ENCODE data around the gene RASD1.

The RASD1 gene, protein sequence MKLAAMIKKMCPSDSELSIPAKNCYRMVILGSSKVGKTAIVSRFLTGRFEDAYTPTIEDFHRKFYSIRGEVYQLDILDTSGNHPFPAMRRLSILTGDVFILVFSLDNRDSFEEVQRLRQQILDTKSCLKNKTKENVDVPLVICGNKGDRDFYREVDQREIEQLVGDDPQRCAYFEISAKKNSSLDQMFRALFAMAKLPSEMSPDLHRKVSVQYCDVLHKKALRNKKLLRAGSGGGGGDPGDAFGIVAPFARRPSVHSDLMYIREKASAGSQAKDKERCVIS

DNA sequence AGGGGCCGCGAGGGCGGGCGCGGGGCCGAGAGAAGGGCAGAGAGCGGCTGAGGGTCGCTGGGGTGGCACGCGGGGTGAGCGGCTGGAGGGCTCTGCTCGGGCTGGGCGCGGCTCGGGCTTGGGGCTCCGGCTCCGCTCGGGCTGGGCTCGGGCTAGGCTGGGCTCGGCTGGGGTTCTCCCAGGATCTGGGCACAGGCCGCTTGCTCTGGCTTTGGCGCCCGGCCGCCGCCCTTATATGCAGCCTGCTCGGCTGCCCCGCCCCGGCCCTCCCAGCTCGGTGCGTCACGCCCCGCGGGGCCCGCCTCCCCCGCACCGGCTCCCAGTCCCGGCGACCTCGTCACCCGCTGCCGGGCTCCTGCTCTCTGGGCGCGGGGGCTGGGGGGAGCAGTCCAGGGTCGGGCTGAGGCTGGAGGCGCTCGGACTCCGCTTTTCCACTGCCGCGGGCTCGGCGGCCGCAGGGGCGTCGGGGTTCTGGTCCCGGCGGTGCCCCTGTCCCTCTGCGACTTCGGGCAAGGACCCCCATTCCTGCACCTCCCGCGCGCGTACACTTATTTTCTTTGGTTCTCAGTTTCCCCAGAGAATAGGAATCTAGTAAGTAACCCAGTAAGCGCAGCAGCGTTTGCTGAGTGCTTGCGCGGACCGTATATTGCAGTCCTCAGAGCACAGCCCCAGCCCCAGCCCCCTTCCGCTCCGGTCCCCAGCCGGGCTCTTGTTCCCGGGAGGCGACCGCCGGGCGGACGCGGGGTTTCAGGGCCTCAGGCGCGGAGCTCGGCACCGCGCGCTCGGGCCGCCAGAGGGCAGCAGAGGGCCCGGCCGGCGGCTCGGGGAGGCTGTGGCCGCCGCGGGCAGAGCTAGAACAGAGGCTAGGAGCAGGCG, at the start of gene RASD1:
TSS of gene RASD1 (minus strand) at position 207 of the 876 bp plus-strand sequence. CDS start 214 bp downstream, outside the sequence.
- DNase-seq, result peak; percentile 91

DNA sequence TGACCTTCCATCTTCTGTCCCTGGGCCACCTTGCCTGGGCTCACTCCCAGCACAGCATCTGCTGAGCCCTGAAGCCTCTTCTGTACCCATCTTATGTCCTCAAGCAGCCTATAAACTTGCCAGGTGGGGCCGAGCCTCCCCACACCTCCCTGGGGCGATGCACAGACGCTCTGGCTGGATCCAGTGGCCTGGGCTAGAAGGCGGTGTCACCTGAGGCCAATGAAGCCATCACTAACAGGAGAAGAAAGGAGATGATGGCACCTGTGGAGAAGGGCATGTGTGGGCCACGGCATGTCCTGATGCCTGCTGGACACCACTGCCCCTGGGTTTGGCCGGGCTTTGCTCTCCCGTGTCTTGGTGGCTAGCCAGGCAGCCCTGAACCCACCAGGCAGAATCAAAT, 49.8 kb upstream of the RASD1 start:
- no peak for DNase-seq

DNA sequence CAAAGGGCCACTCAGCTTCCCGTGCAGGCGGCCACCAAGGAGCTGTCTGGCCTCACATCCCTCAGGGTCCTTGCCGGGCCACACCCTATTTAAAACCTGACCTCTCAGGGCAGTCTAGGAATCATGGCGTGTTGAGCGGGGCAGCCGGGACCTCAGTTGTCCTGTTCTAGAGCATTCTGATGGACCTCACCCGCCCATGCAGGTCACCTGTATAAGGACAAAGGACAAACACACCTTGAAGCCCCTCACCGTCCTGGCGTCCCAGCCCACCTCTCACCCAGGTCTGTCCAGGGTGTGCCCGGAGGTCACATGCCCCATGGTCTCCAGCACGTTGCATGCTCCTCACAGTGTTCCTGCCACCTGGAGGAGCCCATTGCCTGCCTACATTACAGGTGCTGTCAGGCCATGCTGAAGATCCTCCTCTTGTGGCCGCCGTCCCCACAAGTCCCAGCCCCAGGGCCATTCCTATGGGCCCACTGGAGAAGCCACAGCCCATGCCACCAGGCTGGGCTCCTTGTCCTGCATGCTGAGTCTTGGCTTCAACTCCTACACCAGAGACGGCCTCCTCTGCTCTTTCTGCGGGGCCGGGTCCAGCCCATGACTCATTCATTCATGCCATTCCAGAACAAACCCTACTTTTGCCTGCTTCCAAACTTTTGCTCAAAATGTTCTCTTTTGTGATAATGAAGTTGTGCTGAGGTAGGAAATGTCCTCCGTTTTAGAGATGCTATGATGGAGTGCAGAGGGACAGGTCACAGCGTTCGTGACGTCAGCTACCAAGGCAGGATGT, 49.0 kb upstream of the RASD1 start:
- DNase-seq, result no peak

DNA sequence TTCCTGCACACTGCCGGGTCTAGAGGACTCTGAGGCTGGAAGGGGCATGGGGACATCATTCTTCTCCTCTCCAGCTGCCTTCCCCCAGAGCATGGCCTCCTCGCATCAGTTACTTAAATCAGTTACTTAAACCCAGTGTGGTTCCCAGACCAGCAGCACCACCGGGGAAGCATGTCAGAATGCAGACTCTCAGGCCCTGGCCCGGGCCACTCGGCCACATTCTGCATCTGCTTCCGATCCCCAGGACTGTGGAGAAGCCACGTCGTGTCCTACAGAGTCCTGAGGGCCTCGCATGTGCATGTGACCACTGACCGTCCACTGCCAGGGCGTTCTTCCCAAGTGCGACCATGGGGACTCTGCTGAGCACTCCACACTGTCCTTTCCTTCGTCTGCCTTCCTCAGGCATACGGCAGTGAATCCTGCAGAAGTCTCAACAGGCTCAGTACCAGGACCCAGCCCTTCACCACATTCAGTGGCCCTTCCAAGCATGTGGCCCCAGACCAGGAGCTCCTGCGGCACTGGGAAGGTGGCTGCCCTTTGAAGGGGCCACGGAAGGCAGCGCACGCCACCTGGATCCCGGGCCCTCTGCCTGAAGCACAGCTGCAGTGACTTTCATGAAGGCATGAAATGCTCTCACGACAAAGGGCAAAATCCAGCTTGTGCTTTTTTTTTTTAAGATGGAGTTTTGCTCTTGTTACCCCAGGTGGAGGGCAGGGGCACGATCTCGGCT, 46.9 kb upstream of the RASD1 start:
- no peak for DNase-seq

DNA sequence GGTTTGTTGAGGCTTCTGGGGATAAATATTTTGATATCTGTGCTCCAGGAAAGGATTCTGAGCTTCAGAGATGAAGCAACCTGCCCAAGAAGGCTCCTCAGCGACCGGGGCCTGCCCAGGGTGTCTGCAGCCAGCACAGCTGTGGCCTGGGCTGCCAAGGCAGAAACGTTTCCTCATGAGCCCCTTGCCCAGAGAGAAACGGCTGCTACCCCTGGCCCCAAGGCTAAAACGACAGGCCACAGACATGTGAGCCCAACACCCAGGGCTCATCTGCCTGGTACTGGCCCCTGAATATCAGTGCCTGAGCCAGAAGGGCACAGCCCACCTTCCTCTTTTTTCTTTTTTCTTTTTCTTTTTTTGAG, 45.4 kb upstream of the RASD1 start:
- DNase-seq, result no peak

DNA sequence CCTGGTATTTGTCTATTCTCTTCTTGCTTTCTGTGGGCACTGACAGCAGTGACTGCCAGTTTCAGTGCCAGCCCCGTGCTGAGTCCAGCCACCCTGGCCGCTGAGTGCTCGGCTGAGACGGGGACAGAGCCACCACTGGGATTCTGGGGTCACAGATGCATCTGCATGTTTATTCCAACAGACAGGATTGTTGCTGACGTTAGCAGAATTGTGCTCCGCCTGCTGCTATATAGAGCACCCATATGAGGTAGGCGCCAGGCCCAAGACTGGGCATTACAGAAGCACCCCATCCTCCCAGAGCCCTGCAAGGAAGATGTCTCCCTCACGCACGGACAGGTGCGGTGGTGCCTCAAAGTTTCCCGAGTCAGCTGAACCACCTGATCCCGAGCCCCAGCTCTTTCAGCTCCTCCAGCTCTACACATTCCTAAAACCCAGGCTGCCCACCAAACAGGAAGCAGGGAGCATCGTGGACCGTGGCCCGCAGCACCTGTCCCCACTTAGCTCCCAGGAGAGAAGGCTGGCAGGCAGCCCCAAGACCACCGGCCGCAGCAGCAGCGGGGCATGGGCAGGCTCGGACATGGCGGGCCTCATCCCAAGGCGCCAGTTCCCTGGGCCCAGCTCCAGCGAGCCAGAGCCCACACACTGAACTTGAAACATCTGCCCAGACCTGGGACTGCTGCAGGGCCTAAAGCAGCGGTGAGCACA, 44.9 kb upstream of the RASD1 start:
- DNase-seq, result no peak

DNA sequence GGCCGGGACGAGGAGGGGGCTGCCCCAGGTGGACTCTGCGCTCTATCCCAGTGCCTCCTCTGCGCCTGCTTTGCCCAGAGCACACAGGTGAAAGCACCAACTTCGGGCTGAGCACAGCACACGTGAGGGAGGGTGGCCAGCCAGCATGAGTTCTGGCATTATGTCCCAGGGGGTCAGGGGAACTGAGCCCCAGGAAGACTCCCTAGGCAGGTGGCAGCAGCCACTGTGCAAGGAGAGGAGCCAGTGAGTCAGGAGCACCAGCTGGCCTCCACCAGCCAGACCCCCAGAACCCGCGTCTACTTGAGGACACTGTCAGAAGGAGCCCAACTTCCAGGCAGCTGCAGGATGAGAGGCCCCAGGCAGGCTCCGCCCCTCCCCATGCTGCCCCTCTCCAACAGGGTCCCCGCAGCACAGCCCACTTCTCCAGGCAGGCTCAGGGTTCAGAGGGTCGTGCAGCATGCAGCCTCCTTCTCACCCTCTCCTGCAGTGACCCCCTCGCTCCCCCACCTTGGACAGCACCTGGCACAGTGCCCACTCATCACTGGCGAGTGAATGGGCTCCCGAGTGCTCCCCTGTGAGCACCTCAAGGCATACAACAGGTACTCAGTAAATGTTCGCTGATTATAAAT, 44.2 kb upstream of the RASD1 start:
- no peak for DNase-seq

DNA sequence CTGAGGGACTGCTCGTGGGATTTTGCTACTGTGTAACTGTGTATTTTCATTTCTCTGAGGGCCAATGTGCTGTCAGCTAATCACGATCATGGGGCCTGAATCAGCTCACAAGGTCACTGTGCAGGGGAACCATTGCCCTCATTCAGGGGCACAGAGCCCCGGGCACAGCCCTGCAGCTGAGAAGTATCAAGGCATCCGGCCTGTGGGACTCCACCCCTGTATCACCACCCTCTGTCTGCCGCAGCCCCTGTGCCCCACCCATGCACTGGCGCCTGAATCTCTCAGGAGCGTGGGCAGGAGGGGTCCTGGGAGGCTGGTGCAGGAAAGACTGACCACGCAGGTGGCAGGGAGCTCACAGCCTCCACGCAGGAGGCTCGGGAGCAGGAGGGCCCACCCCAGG, 43.4 kb upstream of the RASD1 start:
- no peak for DNase-seq

DNA sequence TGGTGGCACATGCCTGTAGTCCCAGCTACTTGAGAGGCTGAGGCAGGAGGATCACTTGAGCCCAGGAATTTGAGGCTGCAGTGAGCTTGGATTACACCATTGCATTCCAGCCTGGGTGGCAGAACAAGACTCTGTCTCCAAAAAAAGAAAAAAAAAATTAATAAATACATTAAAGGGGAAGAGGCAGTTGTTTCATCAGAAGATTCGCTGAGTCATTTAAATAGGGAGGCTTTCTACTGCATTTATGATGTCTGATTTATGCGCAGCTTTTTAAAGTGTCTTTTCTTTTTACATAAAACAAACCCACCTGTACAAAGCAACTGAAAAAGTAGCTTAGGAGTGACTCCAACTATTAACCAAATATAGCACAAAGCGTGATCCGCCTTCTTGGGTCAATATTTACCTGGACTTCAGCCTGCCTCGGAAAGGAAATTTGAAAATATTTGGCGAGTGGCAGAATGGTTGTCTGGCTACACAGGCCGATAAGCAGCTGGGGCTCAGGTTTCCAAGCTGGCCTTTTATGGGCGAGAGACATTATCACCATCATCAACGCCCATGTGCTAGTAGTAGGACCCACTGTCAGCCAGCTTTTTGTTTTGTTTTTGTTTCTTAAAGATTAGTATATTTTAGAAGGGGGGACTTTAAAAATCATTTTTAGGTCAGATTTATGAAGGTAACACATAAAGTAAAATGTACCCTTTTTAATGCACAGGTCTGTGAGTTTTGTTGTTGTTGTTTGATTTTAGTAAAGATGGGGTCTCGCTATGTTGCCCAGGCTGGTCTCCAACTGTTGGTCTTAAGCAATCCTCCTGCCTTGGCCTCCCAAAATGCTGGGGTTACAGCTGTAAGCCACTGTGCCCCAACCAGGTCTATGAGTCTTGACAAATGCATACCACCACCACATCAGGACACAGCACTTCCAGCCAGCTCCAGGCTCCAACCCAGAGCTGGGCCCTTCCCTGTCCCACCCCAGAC, 42.5 kb upstream of the RASD1 start:
- no peak for DNase-seq

DNA sequence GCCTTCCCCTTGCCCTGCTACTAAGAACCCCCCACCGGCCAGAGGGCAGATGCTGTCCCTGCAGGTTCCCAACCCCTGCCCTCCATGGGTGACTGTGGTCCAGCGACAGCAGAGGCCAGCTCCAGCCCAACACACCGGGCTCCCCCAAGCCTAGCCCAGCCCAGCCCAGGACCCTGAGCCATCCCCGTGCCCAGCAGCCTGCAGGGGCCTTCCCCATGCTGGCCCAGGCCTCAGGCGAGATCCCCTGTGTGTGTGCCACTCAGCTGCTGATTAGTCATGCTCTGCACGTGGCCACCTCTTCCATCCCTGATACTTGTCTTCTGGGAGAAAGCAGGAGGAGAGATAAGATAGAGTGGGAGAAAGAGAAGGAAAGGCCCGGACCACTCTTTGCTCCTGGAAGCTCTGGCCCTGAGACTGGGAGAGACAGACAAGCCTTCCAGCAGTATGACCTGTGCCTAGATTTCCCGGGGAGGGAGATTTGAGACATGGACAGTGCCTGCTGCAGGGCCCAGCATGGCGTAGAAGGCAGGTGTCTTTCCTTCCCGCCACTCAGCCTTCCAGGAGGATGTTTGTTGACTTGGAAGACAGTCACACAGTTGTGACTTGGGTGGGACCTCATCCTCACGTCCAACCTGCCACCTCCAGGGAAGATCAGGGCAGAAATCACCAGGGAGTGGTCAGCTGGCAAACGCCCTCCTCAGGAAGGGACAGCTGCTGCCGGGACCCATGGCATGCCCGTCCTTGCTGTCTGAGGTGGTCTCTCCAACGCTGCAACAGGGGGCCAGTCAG, 41.3 kb upstream of the RASD1 start:
- DNase-seq, result no peak

DNA sequence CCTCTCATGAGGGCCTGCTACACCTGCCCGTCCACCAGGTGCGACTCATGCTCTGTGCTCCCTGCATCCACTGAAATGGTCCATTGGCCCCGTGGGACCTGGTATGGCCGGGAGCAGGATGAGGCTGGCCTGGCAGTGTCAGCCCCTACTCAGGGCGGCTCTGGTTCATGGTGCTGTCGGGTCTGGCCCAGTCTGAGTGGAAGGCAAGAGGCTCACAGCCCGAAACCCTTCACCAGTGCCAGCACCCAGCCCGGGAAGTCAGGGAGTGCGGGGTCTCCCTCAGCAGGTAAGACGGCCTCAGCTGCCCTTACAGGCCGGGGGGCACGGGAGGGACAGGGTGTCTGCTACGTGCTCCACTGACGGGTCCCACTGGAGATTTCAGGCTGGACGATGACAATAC, 40.5 kb upstream of the RASD1 start:
- DNase-seq, result no peak

DNA sequence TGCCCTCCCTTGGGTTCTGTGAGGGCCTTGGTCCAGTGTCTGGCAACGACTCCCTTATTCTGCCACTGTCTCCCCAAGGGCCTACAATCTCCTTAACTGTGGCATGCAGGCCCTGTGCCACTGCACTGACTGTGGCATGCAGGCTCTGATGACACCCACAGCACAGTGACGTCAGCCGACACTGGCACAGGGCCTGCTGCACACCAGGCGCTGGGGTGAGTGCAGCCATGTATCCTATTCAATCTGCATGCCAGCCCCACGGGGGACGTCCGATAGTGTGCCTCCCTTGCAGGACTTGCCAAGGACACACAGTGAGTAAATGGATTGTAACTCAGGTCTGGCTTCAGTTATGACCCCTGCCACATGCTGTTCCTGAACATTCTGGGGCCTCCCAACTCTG, 39.8 kb upstream of the RASD1 start:
- peak; percentile 13 for DNase-seq

DNA sequence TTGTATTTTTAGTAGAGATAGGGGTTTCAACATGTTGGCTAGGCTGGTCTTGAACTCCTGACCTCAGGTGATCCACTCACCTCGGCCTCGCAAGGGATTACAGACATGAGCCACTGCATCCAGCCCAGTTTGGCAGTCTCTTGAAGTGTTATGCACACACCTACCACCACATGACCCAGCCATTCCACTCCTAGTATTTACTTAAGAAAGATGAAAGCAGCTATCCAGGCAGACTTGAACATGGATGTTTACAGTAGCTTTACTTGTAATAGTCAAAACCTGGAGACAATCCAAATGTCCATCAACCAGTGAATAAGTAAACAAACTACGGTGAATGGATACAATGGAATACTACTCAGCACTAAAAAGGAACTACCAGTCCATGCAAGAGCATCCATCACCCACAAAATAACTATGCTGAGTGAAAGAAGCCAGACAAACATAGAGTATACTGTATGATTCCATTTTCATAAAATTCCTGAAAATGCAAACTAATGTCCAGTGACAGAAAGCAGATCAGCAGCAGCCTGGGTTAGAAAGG, 37.8 kb upstream of the RASD1 start:
- no peak for DNase-seq

DNA sequence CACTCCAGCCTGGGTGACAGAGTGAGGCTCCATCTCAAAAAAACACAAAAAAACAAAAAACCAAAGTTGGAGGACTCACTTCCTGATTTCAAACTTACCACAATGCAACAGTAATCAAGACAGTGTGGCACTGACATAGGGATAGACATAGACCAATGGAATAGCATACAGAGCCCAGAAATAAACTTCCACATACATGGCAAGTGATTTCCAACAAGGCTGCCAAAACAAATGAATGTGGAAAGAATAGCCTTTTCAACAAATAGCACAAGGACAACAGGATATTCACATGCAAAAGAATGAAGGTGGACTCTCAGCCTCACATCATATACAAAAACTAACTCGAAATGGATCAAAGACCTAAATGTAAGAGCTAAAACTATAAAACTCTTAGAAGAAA, 36.8 kb upstream of the RASD1 start:
- no peak for DNase-seq

DNA sequence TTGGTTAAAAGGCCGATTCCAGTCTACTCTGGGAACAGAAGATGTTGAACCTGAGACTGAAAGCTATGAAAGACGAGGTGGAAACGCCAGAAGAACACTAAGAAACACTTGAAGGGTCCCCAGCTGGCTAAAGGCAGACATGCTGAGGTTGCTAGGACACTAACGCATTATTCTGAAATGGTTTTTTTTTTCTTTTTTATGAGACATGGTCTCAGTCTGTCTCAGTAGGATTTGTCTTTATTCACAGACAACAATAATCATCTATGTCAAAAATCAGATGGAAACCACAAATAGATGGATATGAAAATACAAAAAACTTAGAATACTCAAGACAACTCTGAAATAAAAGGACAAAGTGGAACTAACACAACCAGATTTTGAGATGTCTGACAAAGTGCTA, 35.0 kb upstream of the RASD1 start:
- DNase-seq, result no peak

DNA sequence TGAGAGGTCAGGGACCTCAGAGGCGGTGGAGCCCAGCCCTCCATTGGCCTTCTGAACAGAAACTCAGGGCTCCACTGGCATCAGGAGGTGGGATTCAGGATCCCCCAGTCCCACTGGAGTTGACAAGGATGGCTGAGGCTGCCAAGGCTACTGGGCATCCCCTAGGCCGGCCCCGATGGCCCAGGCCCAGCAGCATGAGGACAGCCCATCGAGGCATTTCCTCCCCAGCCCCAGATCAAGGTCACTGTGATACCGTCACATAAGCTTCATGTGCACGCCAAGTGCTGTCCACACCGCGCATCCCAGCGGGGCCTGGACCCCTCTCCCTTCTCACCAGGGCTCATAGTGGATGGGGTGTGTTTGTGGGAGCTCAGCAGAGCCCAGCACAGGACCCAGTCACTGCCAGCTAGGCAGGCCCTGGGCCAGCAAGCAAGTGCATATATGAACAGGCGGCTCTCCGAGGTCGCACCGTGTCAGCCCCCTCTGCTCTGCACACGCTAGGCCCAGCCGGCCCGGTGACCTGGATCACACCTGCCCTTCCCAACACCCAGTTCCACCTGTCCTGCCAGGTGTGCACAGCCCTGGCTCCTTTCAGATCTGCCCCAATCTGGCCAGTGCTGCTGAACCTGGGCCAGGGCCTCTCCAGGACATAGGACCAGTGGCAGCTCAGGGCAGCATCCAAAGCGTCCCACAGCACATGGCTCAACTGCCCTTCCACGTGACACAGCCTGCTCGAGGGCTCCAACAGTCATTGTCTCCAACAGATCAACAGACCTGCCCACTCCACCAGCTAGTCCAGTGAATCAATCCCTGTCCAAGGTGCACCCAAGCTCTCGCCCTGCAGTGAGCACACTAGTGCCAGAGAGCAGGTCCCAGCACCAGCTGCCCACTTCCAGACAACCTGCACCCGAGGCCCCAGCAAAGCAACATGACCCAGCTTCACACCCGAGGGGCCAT, 32.8 kb upstream of the RASD1 start:
- DNase-seq, result no peak

DNA sequence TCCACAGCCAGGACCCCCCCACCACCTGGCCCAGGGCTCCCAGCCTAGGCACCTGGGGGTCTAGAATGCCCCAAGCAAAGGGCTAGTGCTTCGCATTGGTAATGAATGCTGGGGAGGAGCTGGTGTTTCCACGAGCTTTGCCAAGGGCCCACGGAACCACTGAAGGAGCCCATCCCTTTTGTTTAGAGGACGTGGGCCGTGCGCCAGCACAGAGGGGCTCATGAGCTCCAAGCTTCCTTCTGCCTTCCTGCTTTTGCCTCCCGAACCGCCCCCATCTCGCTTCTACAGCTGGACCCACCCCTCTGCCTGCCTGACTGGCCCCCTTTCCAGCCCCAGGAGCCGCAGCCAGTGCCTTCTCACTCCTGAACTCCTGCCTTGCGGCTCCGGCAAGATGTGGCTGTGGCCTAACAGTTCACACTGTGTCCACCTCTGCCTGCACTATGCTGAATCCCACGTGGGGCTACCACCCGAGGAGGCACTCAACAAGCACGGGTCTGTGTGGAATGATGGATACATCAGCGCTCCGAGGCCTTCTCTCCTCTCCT, 31.8 kb upstream of the RASD1 start:
- DNase-seq, result no peak

DNA sequence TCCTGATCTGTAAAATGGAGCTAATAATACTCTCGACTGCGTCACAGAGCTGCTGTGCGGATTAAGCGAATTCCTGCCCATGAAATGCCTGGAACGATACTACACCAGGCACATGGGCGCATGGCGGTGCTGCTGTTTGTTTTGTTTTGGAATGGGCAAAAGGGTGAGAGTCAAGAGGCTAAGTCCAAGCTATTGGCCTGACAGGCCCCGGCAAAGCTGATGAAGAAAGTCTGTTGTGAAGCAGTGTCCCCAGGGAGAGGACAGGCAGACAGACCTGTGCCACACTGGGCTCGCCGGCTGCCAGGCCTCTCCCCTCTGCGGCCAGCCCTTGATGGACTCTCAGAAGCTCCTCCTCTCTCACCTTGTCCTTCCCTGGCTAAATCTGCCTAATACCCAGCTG, 31.3 kb upstream of the RASD1 start:
- no peak for DNase-seq
